ENCODE data around the gene KIAA0825.

The KIAA0825 gene

GRCh38 chr5:94276048-94276447 lies 342.4 kb downstream of the KIAA0825 start:
- no peak overlapping the region for H3K4me3 ChIP-seq (ENCODE audit: low read depth, low read length, poor library complexity, severe bottlenecking)
- H3K9me2 ChIP-seq (ENCODE audit: low read depth, low read length) = no peaks in the 10 kb centered on the region
- no peak overlapping the region for H3K9ac ChIP-seq (ENCODE audit: low read length)
- no peaks in the 10 kb centered on the region for H4K20me1 ChIP-seq (ENCODE audit: insufficient read depth, low read length)
- H3K9me3 ChIP-seq (ENCODE audit: low read length) = no peaks in the 10 kb centered on the region
- no peaks in the 10 kb centered on the region for H3K79me2 ChIP-seq (ENCODE audit: insufficient read depth, low read length)
- no peaks in the 10 kb centered on the region for H3K36me3 ChIP-seq (ENCODE audit: insufficient read depth, low read length)
- H3F3A ChIP-seq (ENCODE audit: insufficient read depth, low read length) = no peaks in the 10 kb centered on the region
- no peaks in the 10 kb centered on the region for H3K4me1 ChIP-seq (ENCODE audit: insufficient read depth, low read length, severe bottlenecking)
- no peak overlapping the region for H3K4me2 ChIP-seq (ENCODE audit: low read length)
- no peak overlapping the region for H2AFZ ChIP-seq (ENCODE audit: low read length)
- H3K27me3 ChIP-seq (ENCODE audit: insufficient read depth, low read length) = no peaks in the 10 kb centered on the region
- TF ChIP-seq EZH2 (IDR thresholded peaks at IDR 0.05; ENCODE audit: borderline replicate concordance, low read length) = no peak
- TF ChIP-seq, protein P1, sequence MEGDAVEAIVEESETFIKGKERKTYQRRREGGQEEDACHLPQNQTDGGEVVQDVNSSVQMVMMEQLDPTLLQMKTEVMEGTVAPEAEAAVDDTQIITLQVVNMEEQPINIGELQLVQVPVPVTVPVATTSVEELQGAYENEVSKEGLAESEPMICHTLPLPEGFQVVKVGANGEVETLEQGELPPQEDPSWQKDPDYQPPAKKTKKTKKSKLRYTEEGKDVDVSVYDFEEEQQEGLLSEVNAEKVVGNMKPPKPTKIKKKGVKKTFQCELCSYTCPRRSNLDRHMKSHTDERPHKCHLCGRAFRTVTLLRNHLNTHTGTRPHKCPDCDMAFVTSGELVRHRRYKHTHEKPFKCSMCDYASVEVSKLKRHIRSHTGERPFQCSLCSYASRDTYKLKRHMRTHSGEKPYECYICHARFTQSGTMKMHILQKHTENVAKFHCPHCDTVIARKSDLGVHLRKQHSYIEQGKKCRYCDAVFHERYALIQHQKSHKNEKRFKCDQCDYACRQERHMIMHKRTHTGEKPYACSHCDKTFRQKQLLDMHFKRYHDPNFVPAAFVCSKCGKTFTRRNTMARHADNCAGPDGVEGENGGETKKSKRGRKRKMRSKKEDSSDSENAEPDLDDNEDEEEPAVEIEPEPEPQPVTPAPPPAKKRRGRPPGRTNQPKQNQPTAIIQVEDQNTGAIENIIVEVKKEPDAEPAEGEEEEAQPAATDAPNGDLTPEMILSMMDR (IDR thresholded peaks at IDR 0.05; ENCODE audit: low read length) = no peak
- H3K27ac ChIP-seq (ENCODE audit: low read depth, low read length, poor library complexity, severe bottlenecking) = no peak overlapping the region

GRCh38 chr5:94274707-94275106 lies 343.7 kb downstream of the KIAA0825 start:
- no peaks in the 10 kb centered on the region for H3K36me3 ChIP-seq (ENCODE audit: insufficient read depth, low read length)
- H3K79me2 ChIP-seq (ENCODE audit: insufficient read depth, low read length) = no peaks in the 10 kb centered on the region

GRCh38 chr5:94268226-94268625 lies 350.2 kb downstream of the KIAA0825 start:
- Histone ChIP-seq H3K4me3 (ENCODE audit: low read depth, low read length, poor library complexity, severe bottlenecking) (no peak overlapping the region), H3K4me2 (ENCODE audit: low read length) (no peak overlapping the region), H3K27ac (ENCODE audit: low read depth, low read length, poor library complexity, severe bottlenecking) (no peak overlapping the region), H3K27me3 (ENCODE audit: insufficient read depth, low read length) (no peaks in the 10 kb centered on the region), H2AFZ (ENCODE audit: low read length) (no peak overlapping the region), H3K79me2 (ENCODE audit: insufficient read depth, low read length) (no peaks in the 10 kb centered on the region), H3K9ac (ENCODE audit: low read length) (no peak overlapping the region), H3K4me1 (ENCODE audit: insufficient read depth, low read length, severe bottlenecking) (no peaks in the 10 kb centered on the region), H4K20me1 (ENCODE audit: insufficient read depth, low read length) (no peaks in the 10 kb centered on the region), H3K9me3 (ENCODE audit: low read length) (no peaks in the 10 kb centered on the region), H3K9me2 (ENCODE audit: low read depth, low read length) (no peaks in the 10 kb centered on the region), H3F3A (ENCODE audit: insufficient read depth, low read length) (no peaks in the 10 kb centered on the region), H3K36me3 (ENCODE audit: insufficient read depth, low read length) (no peaks in the 10 kb centered on the region)
- TF ChIP-seq, protein P1 (IDR thresholded peaks at IDR 0.05; ENCODE audit: low read length) = no peak
- no peak for TF ChIP-seq EZH2 (IDR thresholded peaks at IDR 0.05; ENCODE audit: borderline replicate concordance, low read length)

More at GRCh38 chr5:94274707-94275106, 343.7 kb downstream of the KIAA0825 start:
- Histone ChIP-seq H3K9me2 (ENCODE audit: low read depth, low read length) (no peaks in the 10 kb centered on the region), H3K4me3 (ENCODE audit: low read depth, low read length, poor library complexity, severe bottlenecking) (no peak overlapping the region), H4K20me1 (ENCODE audit: insufficient read depth, low read length) (no peaks in the 10 kb centered on the region), H3K27ac (ENCODE audit: low read depth, low read length, poor library complexity, severe bottlenecking) (no peak overlapping the region), H3K9me3 (ENCODE audit: low read length) (no peaks in the 10 kb centered on the region), H3K4me1 (ENCODE audit: insufficient read depth, low read length, severe bottlenecking) (no peaks in the 10 kb centered on the region), H3F3A (ENCODE audit: insufficient read depth, low read length) (no peaks in the 10 kb centered on the region), H3K9ac (ENCODE audit: low read length) (no peak overlapping the region), H2AFZ (ENCODE audit: low read length) (no peak overlapping the region), H3K4me2 (ENCODE audit: low read length) (no peak overlapping the region), H3K27me3 (ENCODE audit: insufficient read depth, low read length) (no peaks in the 10 kb centered on the region)
- TF ChIP-seq, protein P1 (IDR thresholded peaks at IDR 0.05; ENCODE audit: low read length) = no peak
- TF ChIP-seq EZH2 (IDR thresholded peaks at IDR 0.05; ENCODE audit: borderline replicate concordance, low read length) = no peak
